ENCODE data around the gene CHADL. TPM values are rescaled to one million over a fixed set of nuclear protein-coding genes. Genes with fewer than 3 reads are reported as not detected.

Gene CHADL
- total RNA-seq, 2 experiments from 2014 or later, result 0.23 TPM; not detected in 1

DNA sequence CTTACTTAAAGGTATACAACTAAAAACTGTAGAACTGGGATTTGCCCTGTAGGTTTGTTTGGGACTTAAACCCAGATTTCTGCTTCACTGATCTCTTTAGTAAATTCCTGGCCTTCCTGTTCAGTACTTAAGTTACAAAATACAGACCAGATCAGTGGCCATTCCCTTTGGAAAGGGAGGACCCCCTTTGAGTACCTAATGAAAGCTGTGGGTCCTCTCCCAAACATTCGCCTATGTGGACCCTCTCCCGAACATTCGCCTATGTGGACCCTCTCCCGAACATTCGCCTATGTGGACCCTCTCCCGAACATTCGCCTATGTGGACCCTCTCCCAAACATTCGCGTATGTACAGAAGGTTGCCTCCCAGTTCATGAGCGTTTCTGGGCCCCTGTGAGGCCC lies 25.3 kb downstream of the CHADL start:
- H3K27ac Mint-ChIP-seq, result no peak overlapping the region
- no peak overlapping the region for H3K4me3 Mint-ChIP-seq
- DNase-seq, result no peak
- H3K4me1 Mint-ChIP-seq (ENCODE audit: low read depth), result peaks cover 23% of the 10 kb centered on the region
- intact Hi-C loops (cut with micrococcal nuclease), result no loop called here
- no peaks in the 10 kb centered on the region for H3K27me3 Mint-ChIP-seq
- ChIA-PET POLR2A (interaction anchor here (1.3 to 1.5 kb wide), 2 partner anchors 9 to 65 kb away, joined by 3 read pairs; no protein-coding TSS in a partner anchor), CTCF (interaction anchor here (0.6 to 1.7 kb wide), 3 partner anchors 22 to 293 kb away, joined by 3 to 5 read pairs (median 3); no protein-coding TSS in a partner anchor)
- H3K36me3 Mint-ChIP-seq (ENCODE audit: low read depth), result peaks cover 52% of the 10 kb centered on the region
- no peaks in the 10 kb centered on the region for H3K9me3 Mint-ChIP-seq
- no peak for ATAC-seq
- TF ChIP-seq CTCF (IDR thresholded peaks at IDR 0.05), result no peak

DNA sequence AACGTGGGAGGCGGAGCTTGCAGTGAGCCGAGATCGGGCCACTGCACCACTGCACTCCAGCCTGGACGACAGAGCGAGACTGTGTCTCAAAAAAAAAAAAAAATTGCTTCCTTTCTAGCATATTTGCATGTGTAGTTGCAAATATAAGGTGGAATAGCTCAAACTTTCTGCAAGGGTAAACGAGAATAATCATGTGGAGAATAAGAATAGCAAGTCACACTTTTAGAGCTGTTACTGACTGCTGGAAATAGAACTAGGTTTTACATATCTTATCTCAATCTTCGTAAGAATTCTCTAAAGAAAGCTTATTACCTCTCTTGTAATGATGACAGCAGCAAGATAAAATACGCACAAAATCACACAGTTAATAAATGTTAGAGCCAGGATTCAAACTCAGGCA lies 34.0 kb downstream of the CHADL start:
- Mint-ChIP-seq H3K4me3 (peak overlapping the region; percentile 48), H3K27me3 (peaks cover 3% of the 10 kb centered on the region), H3K27ac (peak overlapping the region; percentile 52), H3K36me3 (ENCODE audit: low read depth) (peaks cover 19% of the 10 kb centered on the region), H3K4me1 (ENCODE audit: low read depth) (peaks cover 26% of the 10 kb centered on the region), H3K9me3 (no peaks in the 10 kb centered on the region)
- TF ChIP-seq CTCF (IDR thresholded peaks at IDR 0.05), result no peak
- POLR2A ChIA-PET, result interaction anchor here (0.6 to 1.2 kb wide), 3 partner anchors 41 to 258 kb away, joined by 3 read pairs; no protein-coding TSS in a partner anchor
- no peak for ATAC-seq
- no peak for DNase-seq
- intact Hi-C loops (cut with micrococcal nuclease), result no loop called here
- CTCF ChIA-PET, result interaction anchor here (3.2 kb wide), 1 partner anchor 31 kb away, joined by 14 read pairs; no protein-coding TSS in a partner anchor

DNA sequence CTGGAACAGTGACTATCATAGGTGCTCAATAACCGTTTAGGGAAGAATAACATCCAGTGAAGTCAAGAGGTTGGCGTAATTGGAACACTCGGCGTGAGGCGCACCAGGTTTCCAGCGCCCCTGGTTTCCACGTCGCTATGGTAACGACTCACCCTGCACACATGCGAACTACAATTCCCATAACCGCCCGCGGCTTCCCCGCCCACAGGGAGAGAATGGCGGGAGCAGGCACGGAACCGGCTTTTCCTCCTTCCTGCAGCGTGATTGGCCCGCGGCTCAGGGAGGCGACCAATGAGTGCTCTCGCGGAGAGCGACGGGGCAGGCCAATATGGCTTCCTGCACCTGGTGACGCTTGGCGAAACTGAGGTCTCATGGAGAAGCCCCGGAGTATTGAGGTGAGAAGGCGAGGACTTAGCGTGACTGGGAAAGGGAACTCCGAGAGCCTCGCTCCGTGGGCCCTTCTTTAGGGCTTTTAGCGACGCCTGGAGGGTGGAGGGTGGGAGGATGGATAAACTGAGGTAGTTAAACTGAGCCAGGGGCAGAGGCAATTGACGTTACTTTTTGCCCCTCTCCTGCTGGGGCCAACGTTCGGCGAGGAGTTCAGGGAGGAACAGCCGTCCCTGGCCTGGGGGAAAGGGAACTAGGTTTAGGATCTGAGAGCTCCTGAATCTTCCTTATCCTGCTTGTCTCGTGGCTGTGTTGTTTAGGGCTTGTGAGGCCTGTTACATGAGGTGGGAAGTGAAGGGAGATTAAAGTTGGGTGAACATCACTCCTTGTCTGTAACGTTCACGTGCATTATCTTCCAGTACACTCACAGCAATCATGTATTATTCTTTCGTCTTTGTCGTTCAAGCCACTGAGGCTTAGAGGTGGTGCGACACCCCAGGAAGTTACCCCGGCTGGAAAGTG lies 35.5 kb downstream of the CHADL start, which contains the start of gene L3MBTL2:
Gene L3MBTL2 (plus strand): TSS at position 321 of the 909 bp plus-strand sequence. CDS start 51 bp downstream, at position 372.
- ChIA-PET POLR2A (interaction anchor here (0.6 kb wide), 1 partner anchor 28 kb away, joined by 3 read pairs; no protein-coding TSS in a partner anchor), CTCF (no interaction called here)
- no peaks in the 10 kb centered on the region for H3K9me3 Mint-ChIP-seq
- peak within 1 kb of the TSS; percentile 92 for H3K27ac Mint-ChIP-seq
- DNase-seq (peak; percentile 100), ATAC-seq (peak; percentile 100)
- H3K4me1 Mint-ChIP-seq (ENCODE audit: low read depth), result peaks cover 26% of the 10 kb centered on the region
- peaks cover 4% of the 10 kb centered on the region for H3K27me3 Mint-ChIP-seq
- intact Hi-C loops (cut with micrococcal nuclease), result no loop called here
- H3K4me3 Mint-ChIP-seq, result peak within 1 kb of the TSS; percentile 92
- H3K36me3 Mint-ChIP-seq (ENCODE audit: low read depth), result peaks cover 16% of the 10 kb centered on the region
- no peak for TF ChIP-seq CTCF (IDR thresholded peaks at IDR 0.05)

- Mint-ChIP-seq H3K4me1 (ENCODE audit: low read depth) (peaks cover 21% of the 10 kb centered on the region), H3K36me3 (ENCODE audit: low read depth) (peaks cover 10% of the 10 kb centered on the region), H3K27ac (no peak overlapping the region), H3K27me3 (peaks cover 9% of the 10 kb centered on the region), H3K9me3 (no peaks in the 10 kb centered on the region), H3K4me3 (no peak overlapping the region)
- ATAC-seq (no peak), DNase-seq (no peak)
- intact Hi-C loops (cut with micrococcal nuclease), result no loop called here
- POLR2A ChIA-PET, result no interaction called here
- TF ChIP-seq CTCF (IDR thresholded peaks at IDR 0.05), result no peak
- CTCF ChIA-PET, result no interaction called here
These were observed 36.7 kb downstream of the CHADL start for GRCh38 chr22:41204066-41204465.

GRCh38 chr22:41203118-41203517 lies 37.6 kb downstream of the CHADL start:
- H3K27ac Mint-ChIP-seq, result no peak overlapping the region
- H3K27me3 Mint-ChIP-seq, result peaks cover 9% of the 10 kb centered on the region
- H3K9me3 Mint-ChIP-seq, result no peaks in the 10 kb centered on the region
- H3K4me3 Mint-ChIP-seq, result no peak overlapping the region
- ChIA-PET POLR2A (interaction anchor here (0.7 kb wide), 1 partner anchor 34 kb away, joined by 3 read pairs; no protein-coding TSS in a partner anchor), CTCF (no interaction called here)
- peaks cover 23% of the 10 kb centered on the region for H3K4me1 Mint-ChIP-seq (ENCODE audit: low read depth)
- intact Hi-C loops (cut with micrococcal nuclease), result no loop called here
- no peak for DNase-seq
- no peak for TF ChIP-seq CTCF (IDR thresholded peaks at IDR 0.05)
- ATAC-seq, result no peak
- H3K36me3 Mint-ChIP-seq (ENCODE audit: low read depth), result peaks cover 10% of the 10 kb centered on the region
